Measurements from ENCODE around the gene ATP2C2. TPM values are rescaled to one million over a fixed set of nuclear protein-coding genes. Genes with fewer than 3 reads are reported as not detected.

Gene ATP2C2
- total and polyA plus RNA-seq, 4 donors, result 21.3 to 96.8 (median 37.5) TPM

GRCh38 chr16:84407588-84408313 lies 39.4 kb downstream of the ATP2C2 start:
- Histone ChIP-seq H3K27ac (ENCODE audit: low read depth in 1 of 2, low read length in 1 of 2) (no peak overlapping the region), H3K9ac (ENCODE audit: insufficient read depth in 1 of 2, low read length in 2 of 2) (no peak overlapping the region), H3K9me3 (ENCODE audit: control insufficient read depth in 4 of 4, insufficient read depth in 3 of 4, low read length in 3 of 4) (no peaks in the 10 kb centered on the region), H3K4me3 (no peak overlapping the region), H3K4me1 (ENCODE audit: control insufficient read depth in 5 of 5, insufficient read depth in 5 of 5, low read length in 5 of 5) (no peaks in the 10 kb centered on the region), H3K36me3 (ENCODE audit: control insufficient read depth in 4 of 4, insufficient read depth in 4 of 4, low read length in 4 of 4) (peaks cover 0 to 6% (median 0%) of the 10 kb centered on the region in 4 donors), H3K27me3 (ENCODE audit: control insufficient read depth in 3 of 3, insufficient read depth in 3 of 3, low read length in 2 of 3) (peaks cover 0 to 4% (median 0%) of the 10 kb centered on the region in 3 donors)
- ATAC-seq (ENCODE audit: insufficient read depth, low FRiP score), result no peak
- WGBS, 2 donors, result 81 to 90% methylated on average over 9 of the region's 9 CpGs
- no peak for TF ChIP-seq CTCF (IDR thresholded peaks at IDR 0.05; ENCODE audit: control extremely low read depth, extremely low read depth)
- no peak for DNase-seq

GRCh38 chr16:84408314-84408690 lies 40.0 kb downstream of the ATP2C2 start:
- ATAC-seq (ENCODE audit: insufficient read depth, low FRiP score) (no peak), DNase-seq (no peak)
- WGBS, 2 donors, result 80 to 85% methylated on average over 10 of the region's 10 CpGs
- Histone ChIP-seq H3K27me3 (ENCODE audit: control insufficient read depth in 3 of 3, insufficient read depth in 3 of 3, low read length in 2 of 3) (peaks cover 0 to 4% (median 0%) of the 10 kb centered on the region in 3 donors), H3K36me3 (ENCODE audit: control insufficient read depth in 4 of 4, insufficient read depth in 4 of 4, low read length in 4 of 4) (peaks cover 0 to 7% (median 0%) of the 10 kb centered on the region in 4 donors), H3K9ac (ENCODE audit: insufficient read depth in 1 of 2, low read length in 2 of 2) (no peak overlapping the region), H3K4me3 (no peak overlapping the region), H3K9me3 (ENCODE audit: control insufficient read depth in 4 of 4, insufficient read depth in 3 of 4, low read length in 3 of 4) (no peaks in the 10 kb centered on the region), H3K27ac (ENCODE audit: low read depth in 1 of 2, low read length in 1 of 2) (no peak overlapping the region), H3K4me1 (ENCODE audit: control insufficient read depth in 5 of 5, insufficient read depth in 5 of 5, low read length in 5 of 5) (no peaks in the 10 kb centered on the region)
- no peak for TF ChIP-seq CTCF (IDR thresholded peaks at IDR 0.05; ENCODE audit: control extremely low read depth, extremely low read depth)

- TF ChIP-seq CTCF (IDR thresholded peaks at IDR 0.05; ENCODE audit: control extremely low read depth, extremely low read depth), result no peak
- Histone ChIP-seq H3K36me3 (ENCODE audit: control insufficient read depth in 4 of 4, insufficient read depth in 4 of 4, low read length in 4 of 4) (peaks cover 0 to 7% (median 0%) of the 10 kb centered on the region in 4 donors), H3K9ac (ENCODE audit: insufficient read depth in 1 of 2, low read length in 2 of 2) (no peak overlapping the region), H3K27ac (ENCODE audit: low read depth in 1 of 2, low read length in 1 of 2) (no peak overlapping the region), H3K4me1 (ENCODE audit: control insufficient read depth in 5 of 5, insufficient read depth in 5 of 5, low read length in 5 of 5) (no peaks in the 10 kb centered on the region), H3K9me3 (ENCODE audit: control insufficient read depth in 4 of 4, insufficient read depth in 3 of 4, low read length in 3 of 4) (no peaks in the 10 kb centered on the region), H3K27me3 (ENCODE audit: control insufficient read depth in 3 of 3, insufficient read depth in 3 of 3, low read length in 2 of 3) (peaks cover 0 to 4% (median 0%) of the 10 kb centered on the region in 3 donors), H3K4me3 (no peak overlapping the region)
- no peak for DNase-seq
- no peak for ATAC-seq (ENCODE audit: insufficient read depth, low FRiP score)
- WGBS, 2 donors, result 56 to 69% methylated on average over 2 of the region's 2 CpGs
Measured at GRCh38 chr16:84408856-84409255, 40.5 kb downstream of the ATP2C2 start.
